Vagina (tissue), 2 donors: Measurements from ENCODE around the gene ISG20. TPM values are rescaled to one million over a fixed set of nuclear protein-coding genes. Genes with fewer than 3 reads are reported as not detected.
A peak's percentile ranks its signal among the peaks of the same experiment; 100 is the strongest.

Experiments used
- DNase-seq, 2 donors: peaks; one replicate each; pipeline ENCODE4 v3.0.0-alpha.2; 2017; ENCODE audit errors: extremely low spot score in 2 of 2
- H3K27ac ChIP-seq: fragments of 200-600 bp; sonication (generic); one replicate; pipeline ENCODE4 v1.5.1; 2019
- H3K27me3 ChIP-seq: fragments of 200-600 bp; sonication (generic); one replicate; pipeline ENCODE4 v1.5.1; 2019
- H3K36me3 ChIP-seq, 2 donors: fragments of 200-600 bp; sonication (generic); one replicate each; pipeline ENCODE4 v1.5.1; 2017 to 2019
- H3K4me1 ChIP-seq: fragments of 200-600 bp; sonication (generic); one replicate; pipeline ENCODE4 v1.5.1; 2019
- H3K4me3 ChIP-seq, 2 donors: fragments of 200-600 bp; sonication (generic); 1 replicate in 1 of 2; 2 replicates in 1 of 2; pipeline ENCODE4 v1.5.1; 2016 to 2019
- H3K9me3 ChIP-seq: fragments of 200-600 bp; sonication (generic); one replicate; pipeline ENCODE4 v1.5.1; 2019
- CTCF ChIP-seq, 3 experiments: fragments of 450-650 bp in 2 of 3; fragments of 200-600 bp in 1 of 3; sonication (generic) in 1 of 3; IDR thresholded peaks; one replicate each; pipeline ENCODE4 v1.5.1; 2017 to 2019; ENCODE audit warnings: antibody characterized with exemption in 3 of 3, mild to moderate bottlenecking in 2 of 3, moderate library complexity in 2 of 3
- POLR2A ChIP-seq, 2 donors: fragments of 450-650 bp; IDR thresholded peaks; one replicate each; pipeline ENCODE4 v1.6.1; 2017; ENCODE audit warnings: antibody characterized with exemption in 2 of 2, mild to moderate bottlenecking in 2 of 2, moderate library complexity in 2 of 2
- POLR2AphosphoS5 ChIP-seq, 2 donors: sonication (generic); formaldehyde crosslinking; IDR thresholded peaks; one replicate each; pipeline ENCODE4 v1.9.0; 2017; ENCODE audit warnings: antibody characterized with exemption in 2 of 2, mild to moderate bottlenecking in 2 of 2, low read depth in 1 of 2; ENCODE audit not compliant: insufficient read depth in 1 of 2
- intact Hi-C: fragments of 100-400 bp; cut with DNase I; formaldehyde crosslinking; loops from one replicate; pipeline ENCODE4 v1.15.1; 2023
- total RNA-seq: library from RNA; depleted of rRNA; stranded (reverse); fragments of >200 nt; gene quantifications from one replicate; pipeline ENCODE4 v1.2.3, GENCODE V29; 2016

Gene ISG20
- total RNA-seq, 1 donor from 2014 or later: 15.7 TPM

- Histone ChIP-seq H3K4me3 (no peak overlapping the region), H3K36me3 (no peaks in the 10 kb centered on the region), H3K9me3 (no peaks in the 10 kb centered on the region), H3K27me3 (no peaks in the 10 kb centered on the region), H3K4me1 (no peaks in the 10 kb centered on the region), H3K27ac (no peak overlapping the region)
- intact Hi-C loops: no loop called here
- TF ChIP-seq CTCF (IDR thresholded peaks at IDR 0.05): no peak
- TF ChIP-seq POLR2A (IDR thresholded peaks at IDR 0.05): no peak
- no peak for TF ChIP-seq POLR2AphosphoS5 (IDR thresholded peaks at IDR 0.05; ENCODE audit: insufficient read depth in 1 of 2, low read depth in 1 of 2)
- DNase-seq: no peak
Observed at GRCh38 chr15:88613074-88613944, 25.5 kb upstream of the ISG20 start.

GRCh38 chr15:88615303-88616107 lies 23.3 kb upstream of the ISG20 start:
- Histone ChIP-seq H3K36me3 (no peaks in the 10 kb centered on the region), H3K27ac (no peak overlapping the region), H3K4me1 (peaks cover 4% of the 10 kb centered on the region), H3K9me3 (no peaks in the 10 kb centered on the region), H3K4me3 (no peak overlapping the region), H3K27me3 (no peaks in the 10 kb centered on the region)
- TF ChIP-seq POLR2A (IDR thresholded peaks at IDR 0.05) (no peak), CTCF (IDR thresholded peaks at IDR 0.05) (no peak), POLR2AphosphoS5 (IDR thresholded peaks at IDR 0.05; ENCODE audit: insufficient read depth in 1 of 2, low read depth in 1 of 2) (no peak)
- peak in 1 of 2 donors; percentile 54 for DNase-seq
- intact Hi-C loops: no loop called here

GRCh38 chr15:88616240-88616639 lies 22.6 kb upstream of the ISG20 start:
- TF ChIP-seq POLR2A (IDR thresholded peaks at IDR 0.05) (no peak), POLR2AphosphoS5 (IDR thresholded peaks at IDR 0.05; ENCODE audit: insufficient read depth in 1 of 2, low read depth in 1 of 2) (no peak), CTCF (IDR thresholded peaks at IDR 0.05) (no peak)
- no peaks in the 10 kb centered on the region for H3K9me3 ChIP-seq
- intact Hi-C loops: no loop called here
- no peaks in the 10 kb centered on the region for H3K36me3 ChIP-seq
- H3K27ac ChIP-seq: no peak overlapping the region
- H3K4me3 ChIP-seq: no peak overlapping the region
- DNase-seq: peak; percentile 22 to 28
- no peaks in the 10 kb centered on the region for H3K27me3 ChIP-seq
- H3K4me1 ChIP-seq: peaks cover 8% of the 10 kb centered on the region

DNA sequence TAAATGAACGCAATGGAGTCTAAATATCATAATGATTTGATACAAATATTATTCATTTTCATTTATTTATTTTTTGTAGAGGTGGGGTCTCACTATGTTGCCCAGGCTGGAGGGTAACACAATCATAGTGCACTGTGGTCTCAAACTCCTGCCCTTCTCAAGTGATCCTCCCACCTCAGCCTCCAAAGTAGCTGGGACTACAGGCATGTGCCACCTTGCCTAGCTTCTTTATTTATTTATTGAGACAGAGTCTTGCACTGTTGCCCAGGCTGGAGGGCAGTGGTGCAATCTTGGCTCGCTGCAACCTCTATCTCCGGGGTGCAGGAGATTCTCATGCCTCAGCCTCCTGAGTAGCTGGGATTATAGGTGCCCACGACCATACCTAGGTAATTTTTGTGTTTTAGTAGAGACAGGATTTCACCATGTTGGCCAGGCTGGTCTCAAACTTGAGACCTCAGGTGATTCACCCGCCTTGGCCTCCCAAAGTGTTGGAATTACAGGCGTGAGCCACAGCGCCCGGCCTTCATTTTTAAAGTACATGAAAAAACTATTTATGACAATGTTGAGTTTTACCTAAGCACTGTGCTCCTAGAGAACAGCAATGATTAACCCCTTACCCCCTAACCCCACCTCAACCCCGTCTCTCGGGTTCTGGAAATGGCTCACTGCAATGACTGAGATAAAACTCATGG lies 21.6 kb upstream of the ISG20 start:
- intact Hi-C loops: no loop called here
- Histone ChIP-seq H3K9me3 (no peaks in the 10 kb centered on the region), H3K36me3 (no peaks in the 10 kb centered on the region), H3K27ac (no peak overlapping the region), H3K4me3 (no peak overlapping the region), H3K27me3 (no peaks in the 10 kb centered on the region), H3K4me1 (peaks cover 18% of the 10 kb centered on the region)
- no peak for TF ChIP-seq POLR2AphosphoS5 (IDR thresholded peaks at IDR 0.05; ENCODE audit: insufficient read depth in 1 of 2, low read depth in 1 of 2)
- TF ChIP-seq POLR2A (IDR thresholded peaks at IDR 0.05): no peak
- no peak for TF ChIP-seq CTCF (IDR thresholded peaks at IDR 0.05)
- DNase-seq: peak; percentile 49 to 58
